ENCODE data around the gene KCNK18. TPM values are rescaled to one million over a fixed set of nuclear protein-coding genes. Genes with fewer than 3 reads are reported as not detected.

Gene KCNK18
- total RNA-seq, 2 experiments from 2014 or later: not detected

GRCh38 chr10:117175215-117175900 is 21.9 kb upstream of the KCNK18 start:
- Histone ChIP-seq H3K9me3 (ENCODE audit: low read length) (no peaks in the 10 kb centered on the region), H3K4me3 (ENCODE audit: low read depth, low read length, poor library complexity, severe bottlenecking) (no peak overlapping the region), H3K36me3 (ENCODE audit: insufficient read depth, low read length) (no peaks in the 10 kb centered on the region), H3K27ac (ENCODE audit: low read depth, low read length, poor library complexity, severe bottlenecking) (no peak overlapping the region), H3K9me2 (ENCODE audit: insufficient read depth, low read length) (no peaks in the 10 kb centered on the region), H3K4me2 (ENCODE audit: low read length) (peak overlapping the region; percentile 62; the same call in 1 of the 2 replicates), H3K79me2 (ENCODE audit: insufficient read depth, low read depth, low read length) (no peaks in the 10 kb centered on the region), H3K4me1 (ENCODE audit: insufficient read depth, low read length, poor library complexity, severe bottlenecking) (peaks cover 9% of the 10 kb centered on the region), H2AFZ (ENCODE audit: low read length) (peak overlapping the region; percentile 95), H4K20me1 (ENCODE audit: insufficient read depth, low read length) (no peaks in the 10 kb centered on the region)
- BruUV-seq (replicated peaks): no TSS peak
- intact Hi-C loops (cut with micrococcal nuclease; ENCODE audit: unreplicated experiment): loop anchor here (1.0 kb wide), 1 partner anchor 378 kb away; no protein-coding TSS in a partner anchor
- no peak for TF ChIP-seq EZH2phosphoT487 (IDR thresholded peaks at IDR 0.05; ENCODE audit: borderline replicate concordance, low read depth, low read length)
- peak; percentile 55; the same call in 1 of the 2 replicates for TF ChIP-seq CTCF (conservative IDR thresholded peaks at IDR 0.05; ENCODE audit: low read length)
- CTCF ChIA-PET (ENCODE audit: unreplicated experiment): interaction anchor here (0.5 to 1.6 kb wide), 4 partner anchors 12 to 372 kb away, joined by 3 to 5 read pairs (median 3); no protein-coding TSS in a partner anchor
- POLR2A ChIA-PET: interaction anchor here (1.0 kb wide), 1 partner anchor 11 kb away, joined by 3 read pairs; no protein-coding TSS in a partner anchor
- no peak for DNase-seq (ENCODE audit: low spot score)

GRCh38 chr10:117175901-117176534 is 21.3 kb upstream of the KCNK18 start:
- no peaks in the 10 kb centered on the region for H4K20me1 ChIP-seq (ENCODE audit: insufficient read depth, low read length)
- DNase-seq (ENCODE audit: low spot score): peak; percentile 69
- H3K27ac ChIP-seq (ENCODE audit: low read depth, low read length, poor library complexity, severe bottlenecking): no peak overlapping the region
- no peaks in the 10 kb centered on the region for H3K9me2 ChIP-seq (ENCODE audit: insufficient read depth, low read length)
- H3K9me3 ChIP-seq (ENCODE audit: low read length): no peaks in the 10 kb centered on the region
- intact Hi-C loops (cut with micrococcal nuclease; ENCODE audit: unreplicated experiment): loop anchor here (1.0 kb wide), 1 partner anchor 379 kb away; no protein-coding TSS in a partner anchor
- CTCF ChIA-PET (ENCODE audit: unreplicated experiment): interaction anchor here (1.6 kb wide), 1 partner anchor 11 kb away, joined by 5 read pairs; no protein-coding TSS in a partner anchor
- peak overlapping the region; percentile 95; the same call in 1 of the 2 replicates for H2AFZ ChIP-seq (ENCODE audit: low read length)
- TF ChIP-seq EZH2phosphoT487 (IDR thresholded peaks at IDR 0.05; ENCODE audit: borderline replicate concordance, low read depth, low read length) (no peak), CTCF (conservative IDR thresholded peaks at IDR 0.05; ENCODE audit: low read length) (peak; percentile 92)
- H3K36me3 ChIP-seq (ENCODE audit: insufficient read depth, low read length): no peaks in the 10 kb centered on the region
- POLR2A ChIA-PET: no interaction called here
- no peaks in the 10 kb centered on the region for H3K79me2 ChIP-seq (ENCODE audit: insufficient read depth, low read depth, low read length)
- peaks cover 9% of the 10 kb centered on the region for H3K4me1 ChIP-seq (ENCODE audit: insufficient read depth, low read length, poor library complexity, severe bottlenecking)
- H3K4me2 ChIP-seq (ENCODE audit: low read length): peak overlapping the region; percentile 62; the same call in 1 of the 2 replicates
- H3K4me3 ChIP-seq (ENCODE audit: low read depth, low read length, poor library complexity, severe bottlenecking): no peak overlapping the region
- BruUV-seq (replicated peaks): no TSS peak
